Measurements from ENCODE around the gene MARCHF3.
"Not testable (repeated sequence)": the region's sequence is repeated elsewhere in the genome, so short reads cannot be mapped to it uniquely, and the experiment has no call there.

Gene MARCHF3

DNA sequence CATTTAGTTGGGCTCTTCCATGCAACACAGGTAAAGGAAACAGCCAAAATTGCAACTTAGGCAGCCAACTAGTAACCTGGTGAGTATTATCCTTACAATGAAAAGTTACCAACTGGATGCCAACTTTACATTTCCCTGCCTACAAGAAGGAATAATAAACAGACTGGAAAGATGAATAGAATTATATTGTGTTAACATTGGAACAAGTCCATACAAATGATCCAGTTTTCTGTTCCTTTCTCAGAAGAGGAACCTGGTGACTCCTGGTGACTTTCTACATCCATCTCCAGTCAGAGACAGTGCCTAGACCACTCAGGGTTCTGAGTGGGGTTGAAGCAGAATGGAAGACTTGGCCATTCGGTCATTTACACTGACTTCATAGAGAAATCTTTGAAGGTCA is 20.6 kb downstream of the MARCHF3 start:
- H3K27ac ChIP-seq, result no peak overlapping the region
- no peaks in the 10 kb centered on the region for H3K27me3 ChIP-seq (ENCODE audit: insufficient read depth, low read depth)
- H3K4me3 ChIP-seq (IDR thresholded peaks at IDR 0.05; ENCODE audit: insufficient read depth, low read depth, low read length), result no peak overlapping the region
- H3K4me2 ChIP-seq, result no peak overlapping the region
- H3K79me2 ChIP-seq (ENCODE audit: insufficient read depth, low read depth), result no peaks in the 10 kb centered on the region
- no peak overlapping the region for H2AFZ ChIP-seq (ENCODE audit: low read depth)
- TF ChIP-seq, protein P1, sequence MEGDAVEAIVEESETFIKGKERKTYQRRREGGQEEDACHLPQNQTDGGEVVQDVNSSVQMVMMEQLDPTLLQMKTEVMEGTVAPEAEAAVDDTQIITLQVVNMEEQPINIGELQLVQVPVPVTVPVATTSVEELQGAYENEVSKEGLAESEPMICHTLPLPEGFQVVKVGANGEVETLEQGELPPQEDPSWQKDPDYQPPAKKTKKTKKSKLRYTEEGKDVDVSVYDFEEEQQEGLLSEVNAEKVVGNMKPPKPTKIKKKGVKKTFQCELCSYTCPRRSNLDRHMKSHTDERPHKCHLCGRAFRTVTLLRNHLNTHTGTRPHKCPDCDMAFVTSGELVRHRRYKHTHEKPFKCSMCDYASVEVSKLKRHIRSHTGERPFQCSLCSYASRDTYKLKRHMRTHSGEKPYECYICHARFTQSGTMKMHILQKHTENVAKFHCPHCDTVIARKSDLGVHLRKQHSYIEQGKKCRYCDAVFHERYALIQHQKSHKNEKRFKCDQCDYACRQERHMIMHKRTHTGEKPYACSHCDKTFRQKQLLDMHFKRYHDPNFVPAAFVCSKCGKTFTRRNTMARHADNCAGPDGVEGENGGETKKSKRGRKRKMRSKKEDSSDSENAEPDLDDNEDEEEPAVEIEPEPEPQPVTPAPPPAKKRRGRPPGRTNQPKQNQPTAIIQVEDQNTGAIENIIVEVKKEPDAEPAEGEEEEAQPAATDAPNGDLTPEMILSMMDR (conservative IDR thresholded peaks at IDR 0.05; ENCODE audit: low read depth, low read length), result no peak
- H4K20me1 ChIP-seq (ENCODE audit: insufficient read depth), result no peaks in the 10 kb centered on the region
- H3K4me1 ChIP-seq (ENCODE audit: low read depth, poor library complexity, severe bottlenecking), result peaks cover 5% of the 10 kb centered on the region
- no peaks in the 10 kb centered on the region for H3K36me3 ChIP-seq (ENCODE audit: insufficient read depth)
- H3K9ac ChIP-seq, result no peak overlapping the region

DNA sequence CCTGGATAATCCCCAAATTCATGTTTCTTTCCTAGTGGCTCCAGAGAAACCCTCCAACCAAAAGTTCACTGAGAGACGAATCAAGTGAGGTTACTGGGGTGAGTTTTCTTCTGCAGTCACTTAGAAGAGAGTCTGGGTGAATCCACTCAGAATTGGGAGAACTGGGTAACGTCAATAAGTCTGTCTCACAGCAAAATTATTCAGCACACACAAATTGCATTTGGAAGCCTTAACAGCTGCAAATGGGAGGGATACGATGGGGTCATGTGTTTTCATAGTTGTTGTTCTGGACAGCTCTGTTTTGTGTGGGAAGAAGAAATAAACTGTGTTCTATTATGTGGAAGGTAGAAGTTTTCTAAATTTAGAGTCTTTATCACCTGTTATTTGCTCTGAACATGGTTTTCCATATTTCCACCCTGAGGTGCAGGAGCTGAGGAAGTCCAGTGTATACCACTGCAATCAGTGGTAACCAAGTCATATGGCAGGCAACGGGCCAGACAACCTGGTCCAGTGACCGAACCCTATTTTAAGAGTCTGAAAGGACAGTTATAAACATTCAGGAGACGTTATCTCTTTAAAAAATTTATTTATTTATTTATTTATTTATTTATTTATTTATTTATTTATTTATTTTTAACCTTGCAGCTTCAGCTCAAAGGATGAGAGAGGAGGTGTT is 21.9 kb downstream of the MARCHF3 start:
- H3K27ac ChIP-seq, result no peak overlapping the region
- H3K4me3 ChIP-seq (IDR thresholded peaks at IDR 0.05; ENCODE audit: insufficient read depth, low read depth, low read length), result no peak overlapping the region
- no peak overlapping the region for H2AFZ ChIP-seq (ENCODE audit: low read depth)
- TF ChIP-seq, protein P1 (conservative IDR thresholded peaks at IDR 0.05; ENCODE audit: low read depth, low read length), result no peak
- no peak overlapping the region for H3K4me2 ChIP-seq
- no peaks in the 10 kb centered on the region for H4K20me1 ChIP-seq (ENCODE audit: insufficient read depth)
- no peaks in the 10 kb centered on the region for H3K27me3 ChIP-seq (ENCODE audit: insufficient read depth, low read depth)
- H3K79me2 ChIP-seq (ENCODE audit: insufficient read depth, low read depth), result no peaks in the 10 kb centered on the region
- no peaks in the 10 kb centered on the region for H3K36me3 ChIP-seq (ENCODE audit: insufficient read depth)
- peaks cover 5% of the 10 kb centered on the region for H3K4me1 ChIP-seq (ENCODE audit: low read depth, poor library complexity, severe bottlenecking)
- H3K9ac ChIP-seq, result no peak overlapping the region

DNA sequence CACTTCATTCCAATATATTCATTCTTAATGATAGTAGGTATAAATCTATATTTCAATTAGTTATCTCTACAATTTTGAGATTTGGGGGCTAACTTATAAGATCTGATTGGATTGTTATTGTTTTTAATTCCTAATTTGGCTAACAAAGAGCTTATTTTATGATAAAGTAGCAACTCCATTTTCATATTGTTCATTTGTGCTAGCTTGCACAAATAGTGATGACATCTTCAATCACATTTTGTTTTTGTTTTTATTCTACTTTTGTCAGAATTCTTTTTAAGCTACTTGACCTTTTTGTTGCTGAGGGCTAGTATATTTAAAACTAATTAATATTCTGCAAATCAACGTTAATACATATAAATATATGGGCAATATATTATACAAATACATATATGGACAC is 22.8 kb downstream of the MARCHF3 start:
- Histone ChIP-seq H3K4me1 (ENCODE audit: low read depth, poor library complexity, severe bottlenecking) (peaks cover 5% of the 10 kb centered on the region), H3K27ac (no peak overlapping the region)
- TF ChIP-seq, protein P1 (conservative IDR thresholded peaks at IDR 0.05; ENCODE audit: low read depth, low read length), result no peak

DNA sequence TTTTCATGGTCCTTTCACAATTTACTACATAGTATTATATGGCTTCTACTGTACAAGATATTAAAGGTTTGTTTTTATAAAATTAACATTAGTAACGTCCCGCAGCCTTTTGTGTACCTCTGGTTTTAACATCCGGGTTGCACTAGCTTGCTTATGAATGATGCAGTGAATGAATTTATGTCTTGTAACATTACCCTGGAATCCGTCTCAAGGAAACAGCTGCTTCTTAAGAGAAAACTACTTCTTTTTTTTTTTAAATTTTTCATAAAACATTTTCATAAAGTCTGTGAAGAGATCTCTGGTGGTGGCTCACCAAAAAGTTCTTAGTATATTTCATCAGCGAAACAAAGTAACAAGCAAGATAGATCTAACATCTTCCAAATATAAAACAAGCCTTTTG is 23.6 kb downstream of the MARCHF3 start:
- Histone ChIP-seq H3K9ac (no peak overlapping the region), H3K27me3 (ENCODE audit: insufficient read depth, low read depth) (no peaks in the 10 kb centered on the region), H3K79me2 (ENCODE audit: insufficient read depth, low read depth) (no peaks in the 10 kb centered on the region), H3K4me3 (IDR thresholded peaks at IDR 0.05; ENCODE audit: insufficient read depth, low read depth, low read length) (no peak overlapping the region), H4K20me1 (ENCODE audit: insufficient read depth) (no peaks in the 10 kb centered on the region), H3K27ac (no peak overlapping the region), H3K4me2 (no peak overlapping the region), H3K4me1 (ENCODE audit: low read depth, poor library complexity, severe bottlenecking) (peaks cover 5% of the 10 kb centered on the region), H2AFZ (ENCODE audit: low read depth) (no peak overlapping the region), H3K36me3 (ENCODE audit: insufficient read depth) (no peaks in the 10 kb centered on the region)
- TF ChIP-seq, protein P1 (conservative IDR thresholded peaks at IDR 0.05; ENCODE audit: low read depth, low read length), result no peak

More for the DNA sequence above, 22.8 kb downstream of the MARCHF3 start:
- Histone ChIP-seq H3K4me2 (no peak overlapping the region), H3K79me2 (ENCODE audit: insufficient read depth, low read depth) (no peaks in the 10 kb centered on the region), H3K9ac (no peak overlapping the region), H2AFZ (ENCODE audit: low read depth) (no peak overlapping the region), H4K20me1 (ENCODE audit: insufficient read depth) (no peaks in the 10 kb centered on the region), H3K36me3 (ENCODE audit: insufficient read depth) (no peaks in the 10 kb centered on the region), H3K4me3 (IDR thresholded peaks at IDR 0.05; ENCODE audit: insufficient read depth, low read depth, low read length) (no peak overlapping the region), H3K27me3 (ENCODE audit: insufficient read depth, low read depth) (no peaks in the 10 kb centered on the region)

DNA sequence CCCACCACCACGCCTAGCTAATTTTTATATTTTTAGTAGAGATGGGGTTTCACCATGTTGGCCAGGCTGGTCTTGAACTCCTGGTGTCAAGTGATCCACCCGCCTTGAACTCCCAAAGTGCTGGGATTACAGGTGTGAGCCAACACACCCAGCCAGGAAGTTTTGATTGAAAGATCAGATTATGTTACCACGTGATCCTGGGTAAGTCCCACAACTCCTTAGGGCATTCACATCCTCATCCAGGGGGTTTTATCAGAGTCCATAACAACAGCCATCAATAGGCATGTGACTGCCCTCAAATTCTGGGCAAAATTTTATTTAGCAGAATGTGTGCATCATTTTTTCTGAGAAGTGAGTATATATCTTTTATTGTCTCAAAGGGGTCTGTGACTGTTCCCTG is 25.1 kb downstream of the MARCHF3 start:
- H3K4me2 ChIP-seq; H3K36me3 ChIP-seq (ENCODE audit: insufficient read depth); H2AFZ ChIP-seq (ENCODE audit: low read depth); H3K27me3 ChIP-seq (ENCODE audit: insufficient read depth, low read depth); H3K4me3 ChIP-seq (IDR thresholded peaks at IDR 0.05; ENCODE audit: insufficient read depth, low read depth, low read length); H3K4me1 ChIP-seq (ENCODE audit: low read depth, poor library complexity, severe bottlenecking); H3K9ac ChIP-seq; H4K20me1 ChIP-seq (ENCODE audit: insufficient read depth); H3K79me2 ChIP-seq (ENCODE audit: insufficient read depth, low read depth); H3K27ac ChIP-seq: not testable (repeated sequence)
